ENCODE results near the gene TCTN2. TPM values are rescaled to one million over a fixed set of nuclear protein-coding genes. Genes with fewer than 3 reads are reported as not detected.

The TCTN2 gene
- total and polyA plus RNA-seq, 2 of the 4 experiments (the other 2 are of a cell fraction) = 8.4 to 13.6 TPM

DNA sequence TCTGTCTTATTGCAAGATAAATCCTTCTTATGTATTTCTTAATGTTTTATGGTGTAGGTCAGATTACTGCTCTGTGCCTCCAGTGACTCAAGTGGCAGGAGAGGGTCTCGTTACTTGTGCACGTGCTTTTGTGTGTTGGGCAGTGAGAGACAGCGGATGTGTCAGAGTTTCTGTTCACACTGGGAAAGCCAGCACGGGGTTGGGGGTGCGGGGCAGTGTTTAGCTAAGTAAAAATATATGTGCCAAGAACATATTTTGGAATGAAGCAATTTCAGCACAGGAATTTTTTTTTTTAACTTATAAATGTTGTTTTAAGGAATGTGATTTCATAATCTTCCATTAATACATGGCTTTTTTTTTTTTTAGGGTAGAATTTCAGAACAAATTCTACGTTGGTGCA, 86.6 kb downstream of the TCTN2 start:
- no peak overlapping the region for H3K14ac ChIP-seq (replicated peaks; ENCODE audit: low read depth, low read length)
- no peak overlapping the region for H3K56ac ChIP-seq (ENCODE audit: extremely low read depth, insufficient read depth, low read length)
- no peak overlapping the region for H3K18ac ChIP-seq (ENCODE audit: low read depth, low read length)
- intact Hi-C loops (cut with micrococcal nuclease) (no loop called here), in situ Hi-C loops (cut with MboI; ENCODE audit: low sequenced_read_pairs) (no loop called here), dilution Hi-C loops (cut with HindIII; ENCODE audit: low sequenced_read_pairs, unreplicated experiment) (no loop called here)
- no peak overlapping the region for H2AK5ac ChIP-seq (ENCODE audit: low read depth, low read length)
- H3K23ac ChIP-seq (ENCODE audit: low read depth, low read length) = no peak overlapping the region
- no peaks in the 10 kb centered on the region for H3K9me3 ChIP-seq (ENCODE audit: control insufficient read depth, insufficient read depth, low read length)
- WGBS, 2 experiments (ENCODE audit: extremely low coverage in 2 of 2, insufficient read length in 1 of 2) = no CpG with 5 or more reads among the region's 6 CpGs
- ChIA-PET POLR2A (ENCODE audit: unreplicated experiment) (no interaction called here), CTCF (no interaction called here)
- H4K8ac ChIP-seq (ENCODE audit: low read depth in 2 of 2, low read length in 2 of 2) = no peak overlapping the region
- H2BK120ac ChIP-seq (ENCODE audit: low read depth, low read length) = no peak overlapping the region
- DNase-seq = peak; percentile 89
- peak overlapping the region; percentile 56 for H2AFZ ChIP-seq (replicated peaks; ENCODE audit: low read length, poor library complexity)
- no peak overlapping the region for H2AK9ac ChIP-seq (replicated peaks; ENCODE audit: low read depth, low read length, poor library complexity)
- TF ChIP-seq CEBPB (IDR thresholded peaks at IDR 0.05; ENCODE audit: low read depth, low read length) (peak; percentile 64; the same call in 1 of the 2 replicates), BHLHE40 (IDR thresholded peaks at IDR 0.05; ENCODE audit: low read depth, low read length) (peak; percentile 98), CHD1 (IDR thresholded peaks at IDR 0.05; ENCODE audit: low read depth, low read length) (no peak), MXI1 (IDR thresholded peaks at IDR 0.05; ENCODE audit: borderline replicate concordance, low read depth, low read length) (peak; percentile 84)
- TF ChIP-seq, protein P1, sequence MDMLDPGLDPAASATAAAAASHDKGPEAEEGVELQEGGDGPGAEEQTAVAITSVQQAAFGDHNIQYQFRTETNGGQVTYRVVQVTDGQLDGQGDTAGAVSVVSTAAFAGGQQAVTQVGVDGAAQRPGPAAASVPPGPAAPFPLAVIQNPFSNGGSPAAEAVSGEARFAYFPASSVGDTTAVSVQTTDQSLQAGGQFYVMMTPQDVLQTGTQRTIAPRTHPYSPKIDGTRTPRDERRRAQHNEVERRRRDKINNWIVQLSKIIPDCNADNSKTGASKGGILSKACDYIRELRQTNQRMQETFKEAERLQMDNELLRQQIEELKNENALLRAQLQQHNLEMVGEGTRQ (IDR thresholded peaks at IDR 0.05; ENCODE audit: low read depth, low read length) = peak; percentile 49; the same call in 1 of the 2 replicates
- H3K79me1 ChIP-seq (ENCODE audit: low read depth in 1 of 2, low read length in 2 of 2) = no peaks in the 10 kb centered on the region; a peak in 1 of 4 replicates
- H2BK20ac ChIP-seq (ENCODE audit: low read depth, low read length) = no peak overlapping the region
- H3K27ac ChIP-seq (ENCODE audit: insufficient read depth, low read length) = no peak overlapping the region
- no peak overlapping the region for H2BK15ac ChIP-seq (ENCODE audit: low read depth, low read length)
- H3K4me1 ChIP-seq (ENCODE audit: control insufficient read depth, insufficient read depth, low read length) = no peaks in the 10 kb centered on the region
- H4K5ac ChIP-seq (ENCODE audit: low read depth, low read length) = no peak overlapping the region
- no peak overlapping the region for H2BK5ac ChIP-seq (ENCODE audit: low read depth, low read length, poor library complexity, severe bottlenecking)
- no peak overlapping the region for H3K9ac ChIP-seq (ENCODE audit: low read depth, low read length)
- peaks cover 11% of the 10 kb centered on the region for H3K36me3 ChIP-seq (ENCODE audit: control insufficient read depth, insufficient read depth, low read length)
- no peaks in the 10 kb centered on the region; the same call in 1 of the 2 replicates for H3K9me1 ChIP-seq (ENCODE audit: insufficient read depth, low read length)
- H3K27me3 ChIP-seq (ENCODE audit: control insufficient read depth, insufficient read depth, low read length) = peaks cover 4% of the 10 kb centered on the region
- H3K4ac ChIP-seq (ENCODE audit: low read depth, low read length) = no peak overlapping the region
- BruUV-seq (replicated peaks) = no TSS peak
- H4K91ac ChIP-seq (ENCODE audit: insufficient read depth, low read depth, low read length) = no peak overlapping the region
- H3K4me2 ChIP-seq (ENCODE audit: low read depth, low read length) = no peak overlapping the region
- no peaks in the 10 kb centered on the region for H4K20me1 ChIP-seq (ENCODE audit: insufficient read depth, low read length)
- no peak overlapping the region for H3K4me3 ChIP-seq (ENCODE audit: insufficient read depth, low read depth, low read length)
- peak; percentile 82 for ATAC-seq (ENCODE audit: low read depth)

Other genes starting within 250 kb of the TCTN2 start
- gene RILPL2, start 234.4 kb upstream of the TCTN2 start, total RNA-seq (2012; rRNA removed) = 1.8 and 2.2 TPM in 2 replicates
- 2.1 and 2.2 TPM in 2 replicates for gene RILPL2, start 234.4 kb upstream of the TCTN2 start, polyA plus RNA-seq (2012; rRNA removed)
- 4.7 and 10.6 TPM in 2 replicates for gene SNRNP35, start 213.0 kb upstream of the TCTN2 start, total RNA-seq (2012; rRNA removed)
- 14.1 and 15.4 TPM in 2 replicates for gene SNRNP35, start 213.0 kb upstream of the TCTN2 start, polyA plus RNA-seq (2012; rRNA removed)
- 11.1 and 14.2 TPM in 2 replicates for gene RILPL1, start 137.4 kb upstream of the TCTN2 start, total RNA-seq (2012; rRNA removed)
- gene RILPL1, start 137.4 kb upstream of the TCTN2 start, polyA plus RNA-seq (2012; rRNA removed) = 19.8 and 24.5 TPM in 2 replicates
- 318 and 504 TPM in 2 replicates for gene TMED2, start 86.6 kb upstream of the TCTN2 start, total RNA-seq (2012; rRNA removed)
- gene TMED2, start 86.6 kb upstream of the TCTN2 start, polyA plus RNA-seq (2012; rRNA removed) = 132 and 154 TPM in 2 replicates
- 13.3 and 14.4 TPM in 2 replicates for gene DDX55, start 69.0 kb upstream of the TCTN2 start, total RNA-seq (2012; rRNA removed)
- gene DDX55, start 69.0 kb upstream of the TCTN2 start, polyA plus RNA-seq (2012; rRNA removed) = 15.0 and 18.7 TPM in 2 replicates
- 33.9 and 40.5 TPM in 2 replicates for gene EIF2B1, start 37.4 kb upstream of the TCTN2 start, total RNA-seq (2012; rRNA removed)
- gene EIF2B1, start 37.4 kb upstream of the TCTN2 start, polyA plus RNA-seq (2012; rRNA removed) = 39.3 and 45.9 TPM in 2 replicates
- gene GTF2H3, start 37.3 kb upstream of the TCTN2 start, total RNA-seq (2012; rRNA removed) = 53.0 and 80.3 TPM in 2 replicates
- gene GTF2H3, start 37.3 kb upstream of the TCTN2 start, polyA plus RNA-seq (2012; rRNA removed) = 19.9 and 22.2 TPM in 2 replicates
- gene ATP6V0A2, start 41.2 kb downstream of the TCTN2 start, total RNA-seq (2012; rRNA removed) = 27.2 and 41.0 TPM in 2 replicates
- gene ATP6V0A2, start 41.2 kb downstream of the TCTN2 start, polyA plus RNA-seq (2012; rRNA removed) = 14.7 and 18.5 TPM in 2 replicates
- gene DNAH10, start 91.2 kb downstream of the TCTN2 start, total RNA-seq (2012; rRNA removed) = 0.18 and 0.28 TPM in 2 replicates
- gene DNAH10, start 91.2 kb downstream of the TCTN2 start, polyA plus RNA-seq (2012; rRNA removed) = 0.22 TPM in 2 replicates

Data from IMR-90 (cell line).